GM21367 (cell line): ENCODE measurements around the gene UVRAG.

Source experiments
- ATAC-seq: cut with Tn5 transposase; IDR thresholded peaks from one replicate; pipeline ENCODE4 v1.9.1; 2021; ENCODE audit not compliant: unreplicated experiment

UVRAG gene

GRCh38 chr11:76157891-76158290, 342.9 kb downstream of the UVRAG start:
- no peak for ATAC-seq

DNA sequence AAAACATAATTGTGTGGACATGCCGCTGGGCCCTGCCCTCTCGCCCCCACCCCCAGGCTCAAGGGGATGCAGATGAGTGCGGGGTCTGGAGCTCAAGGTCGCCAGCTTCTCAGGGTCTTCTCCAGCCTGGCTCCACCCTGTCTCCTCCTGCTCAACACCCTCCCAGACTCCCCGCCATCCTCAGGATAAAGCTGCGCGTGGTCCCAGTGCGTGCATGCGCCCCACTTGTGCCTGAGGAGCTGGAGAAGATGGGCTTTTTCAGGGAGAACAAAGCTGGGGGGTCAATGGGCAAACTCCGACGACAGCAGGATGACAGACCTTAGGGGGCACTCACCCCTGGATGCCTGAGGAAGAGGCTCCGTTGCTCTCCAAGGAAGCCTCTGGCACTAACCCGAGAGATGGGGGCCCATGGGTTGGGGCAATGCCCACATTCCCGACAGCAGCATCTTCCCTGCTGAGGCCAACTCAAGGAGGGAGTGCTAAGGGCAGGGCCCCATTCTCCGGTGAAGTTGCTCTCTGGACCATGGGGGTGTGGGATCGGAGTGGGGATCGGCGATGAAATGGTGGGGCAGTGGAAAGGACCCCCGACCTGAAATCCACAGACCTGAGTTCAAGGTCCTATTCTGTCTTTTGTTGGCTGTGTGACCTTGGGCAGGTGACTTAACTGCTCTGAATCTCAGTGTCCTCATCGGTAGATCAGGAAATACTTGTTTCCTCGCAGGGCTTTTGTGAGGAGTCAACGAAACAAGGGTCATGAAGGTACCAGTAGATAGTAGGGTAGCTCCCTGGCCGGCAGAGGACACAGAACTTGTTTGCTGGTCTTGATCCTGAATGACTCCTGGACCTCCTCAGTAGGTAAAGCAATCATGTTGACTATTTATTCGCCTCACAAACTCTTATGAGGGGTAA, 343.6 kb downstream of the UVRAG start:
- ATAC-seq: no peak

DNA sequence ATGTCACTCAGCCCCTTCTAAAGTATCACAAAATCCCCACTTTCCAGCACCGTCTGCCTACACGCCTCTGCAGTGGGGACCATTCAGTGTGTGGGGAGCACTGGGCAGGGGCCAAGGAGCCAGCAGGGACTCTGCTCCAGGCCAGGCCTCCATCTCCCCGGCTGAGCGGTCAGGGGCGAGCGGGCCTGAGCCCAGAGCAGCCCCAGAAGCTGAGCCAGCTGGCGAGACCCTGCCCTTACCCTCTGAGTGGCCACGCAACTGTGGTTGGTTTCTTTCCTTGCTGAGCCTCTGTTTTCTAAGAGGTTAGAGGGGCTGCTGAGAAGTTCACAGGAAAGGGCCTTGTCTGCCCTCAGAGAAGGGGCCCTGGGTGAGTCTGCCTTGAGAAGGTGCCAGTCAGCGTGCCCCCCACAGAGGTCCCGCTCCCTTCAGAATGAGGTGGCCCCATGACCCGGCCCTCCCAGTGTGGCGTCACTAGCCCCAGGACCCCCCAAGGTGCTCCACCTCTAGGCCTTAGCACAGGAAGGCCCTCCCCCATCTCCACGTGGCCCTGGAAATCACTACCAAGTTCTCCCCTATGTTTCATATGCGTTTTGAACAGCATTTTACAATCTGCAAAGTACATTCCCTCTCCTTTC, 344.4 kb downstream of the UVRAG start:
- ATAC-seq: no peak

DNA sequence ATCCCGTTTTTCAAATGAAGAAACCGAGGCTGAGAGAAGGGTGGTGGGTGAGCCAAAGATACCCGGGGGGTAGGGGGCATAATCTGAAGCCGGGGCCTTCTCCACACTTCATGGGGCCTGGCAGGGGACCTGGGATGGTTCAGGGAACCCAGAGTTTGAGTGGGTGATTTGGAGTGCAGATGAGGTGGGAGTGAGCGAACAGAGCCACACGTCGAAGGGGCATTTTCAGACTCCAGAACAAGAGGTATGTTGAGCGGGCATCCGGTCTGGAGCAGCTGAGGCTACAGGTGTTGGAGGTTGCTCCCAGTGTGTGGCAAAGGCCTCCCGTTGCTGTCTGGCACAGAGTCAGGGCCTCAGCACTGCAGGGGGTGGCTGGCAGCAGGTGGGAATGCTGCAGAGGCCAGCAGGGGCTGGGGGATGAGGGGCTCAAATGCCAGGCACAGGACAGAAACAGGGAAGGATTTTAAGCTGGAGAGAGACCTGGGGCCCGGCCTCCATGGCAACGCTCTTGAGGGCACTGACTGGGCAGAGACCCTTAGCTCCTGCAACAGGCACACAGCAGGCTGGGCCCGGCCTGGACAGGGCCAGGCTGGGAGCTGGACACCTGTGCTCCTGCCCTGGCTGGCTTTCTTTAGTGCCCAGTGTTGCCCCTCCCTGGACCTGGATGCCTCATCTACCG, 345.1 kb downstream of the UVRAG start:
- no peak for ATAC-seq

- no peak for ATAC-seq
Observed at GRCh38 chr11:76160856-76161255, 345.8 kb downstream of the UVRAG start.

DNA sequence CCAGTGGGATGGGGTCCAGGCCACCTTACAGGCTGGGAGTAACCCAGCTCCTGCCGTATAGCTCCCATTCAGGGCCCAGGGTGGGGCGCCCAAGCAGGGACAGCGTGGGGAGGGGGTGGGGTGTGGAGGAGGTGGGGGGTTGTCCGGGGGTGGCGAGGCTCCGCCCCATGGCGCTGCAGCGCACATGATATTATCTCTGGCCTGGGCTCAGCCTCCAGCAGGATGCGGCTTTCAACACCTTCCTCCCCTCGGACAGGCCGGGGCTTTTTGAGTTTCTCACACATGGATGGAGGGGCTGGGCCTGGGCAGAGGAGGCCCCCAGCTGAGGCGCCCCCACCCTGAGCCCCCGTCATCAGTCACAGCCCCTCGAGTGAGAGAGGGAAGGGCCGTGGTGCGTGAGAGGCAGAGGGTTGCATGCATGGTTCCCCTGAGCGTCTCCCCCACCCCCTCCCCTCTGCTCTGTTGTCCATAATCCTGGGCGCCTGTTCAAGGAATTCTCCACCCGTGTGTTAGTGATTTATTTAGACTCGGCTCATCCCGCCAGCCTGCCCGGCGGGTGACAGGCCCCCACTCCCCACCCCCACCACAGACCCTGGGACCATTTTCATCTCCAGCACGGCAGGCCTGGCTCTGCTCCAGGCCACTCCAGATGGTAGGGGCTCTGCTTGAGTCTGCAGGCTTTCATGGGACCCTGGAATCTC, 346.4 kb downstream of the UVRAG start:
- no peak for ATAC-seq

DNA sequence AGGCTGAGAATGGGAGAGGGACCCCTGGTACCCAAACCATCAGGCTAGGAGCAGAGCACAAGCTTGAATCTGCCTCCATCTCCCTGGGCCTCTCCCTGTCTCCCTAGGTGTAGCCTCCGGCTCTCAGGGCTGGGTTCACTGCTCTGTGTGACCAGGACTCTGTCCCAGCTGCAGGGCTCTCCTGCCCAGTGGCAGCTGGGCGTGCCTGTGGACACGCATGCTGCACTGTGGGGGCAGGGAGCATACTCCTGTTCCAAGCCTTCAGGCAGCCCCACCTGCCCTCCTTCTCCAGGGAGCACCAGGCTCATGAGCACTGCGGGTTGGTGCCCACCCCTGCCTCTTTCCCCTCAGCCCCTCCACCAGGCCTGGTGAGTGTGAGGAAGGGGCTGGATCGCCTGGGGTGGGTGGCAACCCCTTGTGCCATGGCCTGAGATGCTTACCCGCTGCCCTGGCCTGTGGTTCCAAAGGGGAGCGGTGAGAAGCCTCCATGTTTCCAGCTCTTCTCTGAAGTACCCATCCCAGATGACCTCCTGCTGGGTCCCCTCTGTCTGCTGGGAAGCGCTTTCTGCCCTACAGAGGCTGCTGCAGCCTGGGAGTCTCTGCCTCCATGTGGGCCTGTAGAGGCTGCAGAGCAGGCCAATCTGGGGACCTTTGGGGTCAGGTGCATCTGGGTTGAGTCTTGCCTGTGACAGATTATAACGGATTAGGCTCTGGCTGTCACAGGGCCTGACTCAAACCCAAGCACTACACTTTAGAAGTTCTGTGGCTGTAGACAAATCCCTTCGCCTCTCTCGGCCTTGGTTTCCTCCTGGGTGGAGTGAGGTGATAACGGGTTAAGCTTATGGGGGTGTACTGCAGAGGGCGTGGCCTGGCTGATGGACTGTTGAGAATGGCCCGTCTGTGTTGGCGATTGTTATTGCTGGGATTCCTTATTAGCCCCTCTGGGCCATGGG, 347.6 kb downstream of the UVRAG start:
- no peak for ATAC-seq

- ATAC-seq: no peak
Observed at GRCh38 chr11:76163289-76163880, 348.4 kb downstream of the UVRAG start.

GRCh38 chr11:76164081-76164480, 349.1 kb downstream of the UVRAG start:
- no peak for ATAC-seq

DNA sequence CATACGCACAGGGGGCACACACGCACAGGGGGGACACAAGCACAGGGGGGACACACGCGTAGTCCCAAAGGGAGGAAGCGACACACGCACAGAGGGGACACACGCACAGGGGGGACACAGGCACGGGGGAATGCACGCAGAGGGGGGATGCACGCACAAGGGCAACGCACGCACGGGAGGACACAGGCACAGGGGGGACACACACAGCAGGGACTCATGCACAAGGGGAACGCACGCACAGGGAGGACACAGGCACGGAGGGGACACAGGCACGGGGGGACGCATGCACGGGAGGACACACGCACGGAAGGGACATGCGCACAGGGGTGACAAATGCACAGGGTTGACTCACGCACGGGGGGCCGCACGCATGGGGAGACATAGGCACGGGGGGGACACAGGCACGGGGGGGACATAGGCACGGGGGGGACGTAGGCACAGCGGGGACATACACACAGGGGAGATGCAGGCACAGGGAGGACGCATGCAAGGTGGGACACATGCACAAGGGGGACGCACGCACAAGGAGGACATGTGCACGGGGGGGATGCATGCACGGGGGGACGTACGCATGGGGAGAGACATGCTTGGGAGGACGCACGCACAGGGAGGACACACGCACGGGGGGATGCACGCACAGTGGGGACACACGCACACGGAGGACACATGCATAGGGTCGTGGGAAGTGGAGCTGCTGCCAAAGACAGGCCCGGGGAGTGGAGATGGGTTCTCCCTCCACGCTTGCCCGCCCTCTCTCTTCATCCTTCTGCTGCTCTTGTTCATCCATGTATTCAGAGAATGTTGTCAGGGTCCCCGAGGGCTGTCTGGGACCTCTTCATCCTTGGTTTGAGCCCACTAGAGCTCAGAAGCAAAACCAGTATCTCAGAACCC, 350.1 kb downstream of the UVRAG start:
- no peak for ATAC-seq

GRCh38 chr11:76166314-76166713, 351.3 kb downstream of the UVRAG start:
- no peak for ATAC-seq

GRCh38 chr11:76167590-76167989, 352.6 kb downstream of the UVRAG start:
- ATAC-seq: no peak

DNA sequence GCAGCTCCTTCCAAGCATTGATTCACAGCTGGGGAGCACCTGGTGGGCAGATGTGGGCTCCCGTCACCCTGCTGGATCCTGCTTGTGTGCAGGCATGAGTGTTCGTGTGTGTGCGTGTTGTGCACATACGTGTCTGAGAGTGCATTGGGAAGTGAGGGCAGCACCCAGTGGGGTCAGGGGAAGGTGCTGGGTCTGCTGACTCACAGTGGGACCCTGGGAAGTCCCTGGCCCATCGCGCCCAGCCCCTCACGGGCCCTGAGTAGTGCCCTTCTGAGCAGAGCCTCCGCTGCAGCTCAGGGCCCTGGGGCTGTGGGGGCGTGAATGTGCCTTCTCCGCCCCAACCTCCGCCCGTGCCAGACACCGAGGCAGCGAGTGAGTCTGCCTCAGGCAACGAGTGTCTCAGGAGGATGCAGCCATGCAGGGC, 354.5 kb downstream of the UVRAG start:
- no peak for ATAC-seq

- ATAC-seq: no peak
Observed at GRCh38 chr11:76170468-76170867, 355.5 kb downstream of the UVRAG start.

GRCh38 chr11:76172583-76172982, 357.6 kb downstream of the UVRAG start:
- no peak for ATAC-seq

- no peak for ATAC-seq
Observed at GRCh38 chr11:76173663-76174062, 358.7 kb downstream of the UVRAG start.

DNA sequence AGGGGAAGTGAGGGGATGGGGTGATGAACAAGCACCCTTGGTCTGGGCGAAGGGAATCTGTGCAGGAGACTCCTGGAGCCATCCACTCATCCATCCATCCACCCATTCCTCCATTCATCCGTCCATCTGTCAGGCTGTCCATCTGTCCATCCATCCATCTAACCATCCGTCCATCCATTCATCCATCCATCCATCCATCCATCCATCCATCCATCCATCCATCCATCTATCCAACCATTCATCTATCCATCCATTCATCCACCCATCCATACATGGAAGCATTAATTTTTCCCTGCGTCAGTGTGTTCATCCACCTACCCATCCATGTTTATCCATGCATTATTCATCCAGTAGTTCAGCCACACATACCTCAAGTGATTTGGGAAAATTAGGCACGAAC, 359.3 kb downstream of the UVRAG start:
- no peak for ATAC-seq

- ATAC-seq: no peak
Observed at GRCh38 chr11:76175783-76176182, 360.8 kb downstream of the UVRAG start.

DNA sequence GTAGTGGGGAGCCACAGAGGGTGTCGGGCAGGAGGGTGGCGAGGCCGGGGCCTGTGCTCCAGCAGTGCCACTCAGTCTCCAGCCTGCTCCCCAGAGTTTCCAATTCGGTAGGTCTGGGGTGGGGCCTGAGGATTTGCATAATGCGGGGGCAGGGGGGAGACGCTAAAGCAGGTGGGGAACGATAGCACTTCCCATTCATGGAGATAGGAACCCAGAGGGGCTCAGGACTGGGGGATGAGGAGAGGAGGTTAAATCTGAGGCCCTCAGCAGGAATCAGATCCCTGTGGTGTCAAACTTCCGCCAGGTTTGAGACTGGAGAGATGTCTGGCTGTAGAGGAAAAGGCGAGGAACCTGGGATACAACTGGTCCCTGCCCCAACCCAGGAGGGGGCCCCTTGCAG, 361.5 kb downstream of the UVRAG start:
- ATAC-seq: no peak
